Transverse colon (tissue), 4 donors: ENCODE data around the gene ERCC6L. TPM values are rescaled to one million over a fixed set of nuclear protein-coding genes. Genes with fewer than 3 reads are reported as not detected.

Source experiments
- DNase-seq: peaks from one replicate; pipeline ENCODE4 v3.0.0-alpha.2; 2019
- H3K27ac ChIP-seq, 4 donors: fragments of 200-600 bp; sonication (generic); 2 replicates each; pipeline ENCODE4 v1.5.1; 2016 to 2018; ENCODE audit warnings: inconsistent platforms in 4 of 4
- H3K27me3 ChIP-seq: fragments of 200-600 bp; sonication (generic); 2 replicates; pipeline ENCODE4 v1.5.1; 2017; ENCODE audit warnings: inconsistent platforms
- H3K36me3 ChIP-seq, 4 donors: fragments of 200-600 bp; sonication (generic); 2 replicates each; pipeline ENCODE4 v1.5.1; 2017 to 2019; ENCODE audit warnings: inconsistent platforms in 4 of 4
- H3K4me1 ChIP-seq, 4 donors: fragments of 200-600 bp; sonication (generic); 2 replicates each; pipeline ENCODE4 v1.5.1; 2017 to 2020; ENCODE audit warnings: inconsistent platforms in 4 of 4
- H3K4me3 ChIP-seq, 4 donors: fragments of 200-600 bp; sonication (generic); 1 replicate in 1 of 4; 2 replicates in 3 of 4; pipeline versions ENCODE4 v1.5.1 to v1.6.1; 2017 to 2019; ENCODE audit warnings: inconsistent platforms in 4 of 4
- H3K9me3 ChIP-seq, 2 donors: fragments of 200-600 bp; sonication (generic); 2 replicates each; pipeline ENCODE4 v1.5.1; 2017 to 2019; ENCODE audit warnings: inconsistent platforms in 2 of 2
- CTCF ChIP-seq, 5 experiments: fragments of 200-600 bp in 3 of 5; fragments of 450-650 bp in 2 of 5; sonication (generic) in 3 of 5; IDR thresholded peaks; 1 replicate in 2 of 5; 2 replicates in 3 of 5; pipeline ENCODE4 v1.5.1; 2016 to 2017; ENCODE audit warnings: antibody characterized with exemption in 5 of 5, inconsistent platforms in 3 of 5, mild to moderate bottlenecking in 2 of 5, moderate library complexity in 1 of 5
- EP300 ChIP-seq: sonication (generic); formaldehyde crosslinking; IDR thresholded peaks from one replicate; pipeline ENCODE4 v1.6.1; 2017; ENCODE audit warnings: antibody characterized with exemption, low read depth
- POLR2A ChIP-seq: fragments of 450-650 bp; IDR thresholded peaks from one replicate; pipeline ENCODE4 v1.6.1; 2016; ENCODE audit warnings: antibody characterized with exemption, mild to moderate bottlenecking, moderate library complexity
- POLR2AphosphoS5 ChIP-seq, 3 donors: sonication (generic); formaldehyde crosslinking; IDR thresholded peaks; one replicate each; pipeline ENCODE4 v1.6.1; 2016; ENCODE audit warnings: antibody characterized with exemption in 3 of 3
- WGBS, 2 donors: methylation state at CpG; one replicate each; pipeline ENCODE4 v1.1.5; 2018; ENCODE audit warnings: low coverage in 1 of 2; 5-methylcytosine and 5-hydroxymethylcytosine counted together
- in situ Hi-C, 4 donors: fragments of 200-750 bp; cut with MboI; loops; one replicate each; pipeline versions ENCODE4 v1.15.0 to v1.15.1; 2017; ENCODE audit warnings: low sequenced_read_pairs in 3 of 4, low pct_ligation_motif_present in 1 of 4, low pct_unique_long_range_greater_than_20kb in 1 of 4
- intact Hi-C: fragments of 100-400 bp; cut with DNase I; formaldehyde crosslinking; loops from one replicate; pipeline ENCODE4 v1.15.1; 2023; ENCODE audit warnings: low total_unique reads
- total RNA-seq, 4 donors: library from RNA; depleted of rRNA; stranded (reverse); fragments of >200 nt; gene quantifications; one replicate each; pipeline ENCODE4 v1.1.0, GENCODE V29; 2016

Gene ERCC6L
- total RNA-seq, 4 donors from 2014 or later: 0.32 to 1.4 (median 0.41) TPM; not detected in 1

DNA sequence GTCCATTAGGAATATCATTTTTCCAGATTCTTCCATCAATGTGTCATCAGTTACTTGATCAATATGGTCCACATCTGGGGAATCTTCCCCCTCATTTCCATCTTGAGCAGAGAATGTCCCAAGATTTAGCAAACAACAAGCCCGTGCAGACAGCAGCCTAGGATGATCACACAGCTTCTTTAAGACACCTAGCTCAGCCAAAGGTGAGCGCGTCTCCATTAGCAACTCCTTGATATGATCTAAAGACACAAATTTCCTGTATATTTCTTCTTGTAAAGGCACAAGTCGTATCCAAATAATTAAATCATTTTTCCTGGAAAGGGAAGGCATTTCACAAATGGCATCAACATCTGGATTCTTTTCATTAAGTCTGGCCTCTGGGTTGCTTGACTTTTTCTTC, 31.5 kb downstream of the ERCC6L start:
- no peak overlapping the region for H3K4me3 ChIP-seq
- H3K4me1 ChIP-seq: no peaks in the 10 kb centered on the region
- no peaks in the 10 kb centered on the region for H3K9me3 ChIP-seq
- DNase-seq: no peak
- in situ Hi-C loops (no loop called here), intact Hi-C loops (no loop called here)
- H3K27ac ChIP-seq: no peak overlapping the region
- no peaks in the 10 kb centered on the region for H3K36me3 ChIP-seq
- H3K27me3 ChIP-seq: no peaks in the 10 kb centered on the region
- TF ChIP-seq POLR2AphosphoS5 (IDR thresholded peaks at IDR 0.05) (no peak), CTCF (IDR thresholded peaks at IDR 0.05) (no peak), EP300 (no peak), POLR2A (no peak)
- WGBS, 2 donors: 86 to 100% methylated on average over 2 to 4 of the region's 4 CpGs

DNA sequence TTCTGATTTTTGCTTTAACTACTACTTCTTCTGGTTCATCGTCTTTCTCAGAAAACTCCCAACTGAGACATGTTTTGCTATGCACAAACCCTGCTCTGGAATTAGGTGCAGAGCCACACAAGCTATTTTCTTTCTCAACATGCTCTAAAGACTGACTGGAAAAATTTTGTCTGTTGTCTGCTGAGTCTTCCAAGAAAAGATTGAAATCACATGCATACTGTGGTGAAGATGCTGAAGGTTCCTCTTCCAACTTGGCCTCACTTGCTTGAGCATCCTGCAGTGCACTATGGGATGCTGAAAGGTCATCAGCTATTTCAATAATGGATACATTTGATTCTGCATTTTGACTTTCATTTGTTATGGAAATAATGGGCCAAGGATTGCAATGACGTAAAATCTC, 33.1 kb downstream of the ERCC6L start:
- WGBS, 2 donors: 86 to 100% methylated on average over 1 to 2 of the region's 2 CpGs
- no peaks in the 10 kb centered on the region for H3K4me1 ChIP-seq
- H3K27ac ChIP-seq: no peak overlapping the region
- in situ Hi-C loops (no loop called here), intact Hi-C loops (no loop called here)
- H3K4me3 ChIP-seq: no peak overlapping the region
- H3K27me3 ChIP-seq: no peaks in the 10 kb centered on the region
- no peak for DNase-seq
- H3K36me3 ChIP-seq: no peaks in the 10 kb centered on the region
- no peak for TF ChIP-seq POLR2A
- TF ChIP-seq POLR2AphosphoS5 (IDR thresholded peaks at IDR 0.05): no peak
- no peak for TF ChIP-seq CTCF (IDR thresholded peaks at IDR 0.05)
- no peak for TF ChIP-seq EP300
- H3K9me3 ChIP-seq: no peaks in the 10 kb centered on the region

- no peak overlapping the region for H3K4me3 ChIP-seq
- H3K4me1 ChIP-seq: no peaks in the 10 kb centered on the region
- no peaks in the 10 kb centered on the region for H3K36me3 ChIP-seq
- 76% methylated on average over 6 of the region's 6 CpGs; no CpG with 5 or more reads in 1 of the 2 donors for WGBS, 2 donors
- in situ Hi-C loops (no loop called here), intact Hi-C loops (no loop called here)
- no peaks in the 10 kb centered on the region for H3K27me3 ChIP-seq
- no peak overlapping the region for H3K27ac ChIP-seq
- no peaks in the 10 kb centered on the region for H3K9me3 ChIP-seq
- DNase-seq: no peak
- TF ChIP-seq POLR2A (no peak), POLR2AphosphoS5 (IDR thresholded peaks at IDR 0.05) (no peak), CTCF (IDR thresholded peaks at IDR 0.05) (no peak), EP300 (no peak)
Observed at GRCh38 chrX:72203421-72203820, 35.4 kb downstream of the ERCC6L start.

DNA sequence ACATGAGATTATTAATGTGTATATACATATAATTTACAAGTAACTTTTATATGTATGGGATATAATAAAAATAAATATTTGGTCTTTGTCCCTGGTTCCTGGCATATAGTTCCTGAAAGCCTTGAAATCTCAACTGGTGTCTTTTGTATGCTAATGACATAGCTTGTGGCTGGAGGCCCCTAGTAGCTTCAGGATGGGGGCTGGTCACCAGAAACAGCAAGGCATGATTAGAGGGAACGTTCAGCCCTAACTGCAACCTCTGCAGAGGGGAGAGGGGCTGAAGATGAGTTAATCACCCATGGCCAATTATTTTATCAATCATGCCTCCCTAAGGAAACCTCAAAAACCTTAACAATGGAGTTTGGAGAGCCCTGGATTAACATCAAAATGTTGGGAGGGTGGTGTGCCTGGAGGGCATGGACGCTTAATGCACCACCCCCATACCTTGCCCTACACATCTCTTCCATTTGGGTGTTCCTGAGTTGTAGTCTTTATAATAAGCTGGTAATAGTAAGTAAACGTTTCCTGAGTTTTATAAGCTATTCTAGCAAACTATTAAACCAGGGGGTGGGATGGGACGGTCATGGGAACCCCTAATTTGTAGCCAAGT, 35.9 kb downstream of the ERCC6L start:
- H3K4me1 ChIP-seq: no peaks in the 10 kb centered on the region
- intact Hi-C loops (no loop called here), in situ Hi-C loops (no loop called here)
- no peaks in the 10 kb centered on the region for H3K9me3 ChIP-seq
- no peaks in the 10 kb centered on the region for H3K36me3 ChIP-seq
- no peak overlapping the region for H3K4me3 ChIP-seq
- H3K27ac ChIP-seq: no peak overlapping the region
- TF ChIP-seq CTCF (IDR thresholded peaks at IDR 0.05) (no peak), EP300 (no peak), POLR2A (no peak), POLR2AphosphoS5 (IDR thresholded peaks at IDR 0.05) (no peak)
- no peak for DNase-seq
- no peaks in the 10 kb centered on the region for H3K27me3 ChIP-seq
- WGBS, 2 donors: 54% methylated on average over 4 of the region's 4 CpGs; no CpG with 5 or more reads in 1 of the 2 donors
